Umbilical cord (tissue), 2 donors: ENCODE data around the gene FGD4. TPM values are rescaled to one million over a fixed set of nuclear protein-coding genes. Genes with fewer than 3 reads are reported as not detected.

Experiments
- DNase-seq: peaks from one replicate; pipeline ENCODE4 v3.0.0-alpha.2; 2015; ENCODE audit warnings: low spot score
- total RNA-seq: library from RNA; depleted of rRNA; stranded (reverse); fragments of >200 nt; gene quantifications from one replicate; pipeline ENCODE4 v1.2.3, GENCODE V29; 2014; ENCODE audit warnings: low replicate concordance; ENCODE audit not compliant: insufficient read depth

FGD4 gene
- total RNA-seq, 1 donor from 2014 or later, result 6.5 TPM

- DNase-seq, result peak; percentile 86
Observed at GRCh38 chr12:32455607-32456071, 56.3 kb downstream of the FGD4 start.

- DNase-seq, result no peak
Observed at GRCh38 chr12:32457251-32458025, 58.1 kb downstream of the FGD4 start.

- no peak for DNase-seq
Observed at GRCh38 chr12:32460638-32461037, 61.3 kb downstream of the FGD4 start.

GRCh38 chr12:32462908-32463307, 63.5 kb downstream of the FGD4 start:
- DNase-seq, result no peak

GRCh38 chr12:32466187-32466586, 66.8 kb downstream of the FGD4 start:
- no peak for DNase-seq

GRCh38 chr12:32466986-32467711, 67.8 kb downstream of the FGD4 start:
- no peak for DNase-seq

GRCh38 chr12:32467959-32468863, 68.9 kb downstream of the FGD4 start:
- DNase-seq, result no peak

GRCh38 chr12:32470936-32471470, 71.6 kb downstream of the FGD4 start:
- no peak for DNase-seq

GRCh38 chr12:32471591-32472001, 72.2 kb downstream of the FGD4 start:
- no peak for DNase-seq

GRCh38 chr12:32475724-32476123, 76.4 kb downstream of the FGD4 start:
- DNase-seq, result no peak

- DNase-seq, result no peak
Observed at GRCh38 chr12:32476446-32476845, 77.1 kb downstream of the FGD4 start.

GRCh38 chr12:32477714-32478113, 78.4 kb downstream of the FGD4 start:
- DNase-seq, result no peak

- DNase-seq, result no peak
Observed at GRCh38 chr12:32478166-32478565, 78.8 kb downstream of the FGD4 start.

- DNase-seq, result no peak
Observed at GRCh38 chr12:32478858-32479725, 79.7 kb downstream of the FGD4 start.

GRCh38 chr12:32482226-32482625, 82.9 kb downstream of the FGD4 start:
- peak; percentile 55 for DNase-seq

- DNase-seq, result peak; percentile 58
Observed at GRCh38 chr12:32483499-32483898, 84.1 kb downstream of the FGD4 start.

- DNase-seq, result no peak
Observed at GRCh38 chr12:32483993-32484392, 84.6 kb downstream of the FGD4 start.

- no peak for DNase-seq
Observed at GRCh38 chr12:32486158-32486557, 86.8 kb downstream of the FGD4 start.

- no peak for DNase-seq
Observed at GRCh38 chr12:32488132-32488531, 88.8 kb downstream of the FGD4 start.

GRCh38 chr12:32489070-32489469, 89.7 kb downstream of the FGD4 start:
- peak; percentile 91 for DNase-seq

GRCh38 chr12:32490801-32491200, 91.4 kb downstream of the FGD4 start:
- no peak for DNase-seq
